Stimulated activated CD8-positive, alpha-beta memory T cell treated with anti-CD3 and anti-CD28 coated beads, Interleukin-15, amount 100 ng/mL, for 24 hours (primary cell): ENCODE measurements around the gene TFAP2E.
A peak's percentile ranks its signal among the peaks of the same experiment; 100 is the strongest.

Source experiments
- DNase-seq: peaks from one replicate; pipeline ENCODE4 v3.0.0-alpha.2; 2020; ENCODE audit warnings: low read depth

The TFAP2E gene

DNA sequence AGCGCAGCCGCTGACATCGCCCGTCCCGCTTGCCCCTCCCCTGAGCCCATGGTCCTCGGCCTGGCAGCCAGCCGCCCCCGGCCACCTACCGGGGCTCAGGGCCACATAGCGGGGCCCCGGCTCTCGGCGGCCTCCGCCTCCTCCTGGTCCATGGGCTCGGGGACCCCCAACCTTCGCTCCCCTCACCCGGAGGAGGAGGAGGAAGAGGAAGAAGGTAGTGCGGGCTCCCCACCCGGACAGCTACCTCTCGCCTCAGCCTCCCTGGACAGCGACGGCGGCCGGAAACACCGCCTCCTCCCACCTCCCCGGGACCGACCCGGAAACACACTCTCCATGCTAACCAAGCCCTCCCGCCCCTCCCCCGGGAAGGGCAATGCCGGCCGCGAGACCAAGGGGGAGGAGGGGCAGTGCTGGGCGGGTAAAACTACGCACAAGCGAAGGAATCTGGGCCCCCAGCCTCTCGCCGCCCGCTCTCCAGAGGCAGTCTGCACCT lies 15.9 kb upstream of the TFAP2E start, which contains the start of gene KIAA0319L:
Gene KIAA0319L (minus strand): TSS at position 286 of the 493 bp plus-strand sequence. CDS start 2,912 bp downstream, outside the sequence.
- DNase-seq, result no peak

DNA sequence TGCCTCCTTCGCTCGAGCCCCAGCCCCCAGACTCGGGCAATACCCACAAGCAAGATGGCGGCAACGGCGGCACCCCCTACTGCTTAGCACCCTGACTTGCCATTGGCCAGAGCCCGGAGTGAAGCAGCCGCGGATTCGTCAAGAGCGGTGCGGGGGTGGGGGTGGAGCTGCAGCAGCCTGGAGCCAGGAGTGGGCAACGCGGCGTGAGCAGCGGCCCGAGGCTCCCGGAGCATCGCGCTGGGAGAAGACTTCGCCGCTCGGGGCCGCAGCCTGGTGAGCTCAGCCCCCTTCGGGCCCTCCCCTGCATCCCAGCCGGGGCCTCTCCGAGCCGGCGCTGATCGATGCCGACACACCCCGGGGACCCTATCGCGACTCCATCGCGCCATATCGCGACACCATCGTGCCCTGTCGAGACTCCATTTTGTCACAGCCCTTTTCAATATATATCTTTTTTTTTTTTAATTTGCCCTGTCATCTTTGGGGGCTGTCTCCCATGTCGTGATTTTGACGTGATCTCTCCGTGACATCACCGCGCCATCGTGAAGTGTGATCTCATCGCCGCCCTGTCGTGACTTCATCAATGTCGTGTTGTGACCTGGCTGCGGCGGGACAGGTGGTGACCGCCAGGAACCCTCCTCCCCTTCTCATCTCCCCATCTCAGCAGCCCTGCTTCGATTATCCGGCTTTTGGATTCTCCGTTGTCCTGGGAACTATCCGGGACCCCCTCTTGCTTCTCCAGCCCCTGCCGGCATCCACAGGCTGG lies 15.3 kb upstream of the TFAP2E start, which contains the start of gene NCDN:
Gene NCDN (plus strand): TSS at position 189 of the 763 bp plus-strand sequence. CDS start 392 bp downstream, at position 581.
- peak; percentile 89 for DNase-seq

DNA sequence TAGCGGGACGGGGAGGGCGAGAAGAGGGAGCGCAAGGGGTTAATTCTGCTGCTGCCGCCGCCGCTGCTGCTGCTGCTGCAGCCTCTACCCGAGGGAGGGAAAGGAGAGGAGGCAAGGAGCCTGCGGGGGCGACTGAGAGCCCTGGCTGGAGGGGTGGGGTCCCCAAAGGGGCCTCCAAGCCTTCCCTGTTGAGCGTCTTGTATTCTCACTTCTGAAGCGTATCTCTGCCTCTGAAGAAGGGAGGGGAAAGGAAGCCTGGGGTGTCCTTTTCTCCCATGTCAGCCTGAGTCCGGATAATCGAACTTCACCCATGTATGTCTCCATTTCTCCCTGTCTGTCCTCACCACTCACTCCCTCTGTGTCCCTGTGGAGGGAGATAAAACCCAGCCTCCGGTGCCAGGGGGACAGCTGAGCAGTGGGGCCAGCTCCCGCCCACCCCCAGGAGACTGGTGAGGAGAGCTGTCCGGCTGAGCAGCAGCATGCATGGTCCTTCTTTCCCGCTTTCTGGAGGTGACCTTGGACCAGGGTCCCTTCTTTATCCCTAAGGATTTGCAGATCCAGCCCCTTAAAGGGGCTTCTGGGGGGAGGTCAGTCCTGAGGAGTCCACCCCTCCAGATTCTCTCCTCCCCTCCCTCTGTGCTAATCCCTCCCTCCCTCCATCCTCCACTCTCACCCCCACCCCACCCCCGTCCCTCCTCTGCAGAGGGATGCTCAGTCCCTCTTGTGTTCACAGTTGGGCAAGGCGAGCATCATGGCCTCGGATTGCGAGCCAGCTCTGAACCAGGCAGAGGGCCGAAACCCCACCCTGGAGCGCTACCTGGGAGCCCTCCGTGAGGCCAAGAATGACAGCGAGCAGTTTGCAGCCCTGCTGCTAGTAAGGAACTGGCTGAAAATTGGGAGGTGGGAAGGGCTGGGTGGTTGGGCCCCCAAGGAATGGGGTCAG lies 14.5 kb upstream of the TFAP2E start:
- no peak for DNase-seq

DNA sequence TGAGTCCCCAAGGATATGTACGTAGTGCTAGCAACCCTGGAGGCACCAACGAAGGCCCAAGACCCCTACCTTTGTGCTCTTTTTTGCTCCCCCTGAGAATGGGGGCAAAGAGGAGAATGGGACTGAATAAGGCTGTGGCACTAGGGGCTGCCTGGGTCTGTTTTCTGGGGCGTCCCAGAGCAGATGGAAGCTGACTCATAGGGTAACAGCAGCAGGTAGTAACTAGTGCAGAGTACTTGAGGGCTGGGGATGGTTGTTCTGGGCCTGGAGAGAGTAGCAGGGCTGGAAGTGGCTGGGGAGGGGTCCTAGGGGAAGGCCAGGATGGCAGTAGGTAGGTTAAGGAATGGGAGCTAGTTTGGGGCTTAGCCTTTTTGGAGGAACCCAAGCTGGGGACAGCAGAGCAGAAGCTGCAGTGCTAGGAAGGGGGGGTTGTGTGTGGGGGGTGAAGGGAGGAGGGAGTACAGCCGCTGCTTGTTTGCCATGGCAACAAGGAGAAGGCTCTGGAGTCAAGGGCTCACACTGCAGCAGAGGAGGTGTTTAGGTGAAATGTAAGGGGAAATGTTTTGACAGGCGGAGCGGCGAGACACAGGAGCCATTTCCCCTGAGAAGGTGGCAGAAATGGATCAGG lies 13.7 kb upstream of the TFAP2E start:
- no peak for DNase-seq

DNA sequence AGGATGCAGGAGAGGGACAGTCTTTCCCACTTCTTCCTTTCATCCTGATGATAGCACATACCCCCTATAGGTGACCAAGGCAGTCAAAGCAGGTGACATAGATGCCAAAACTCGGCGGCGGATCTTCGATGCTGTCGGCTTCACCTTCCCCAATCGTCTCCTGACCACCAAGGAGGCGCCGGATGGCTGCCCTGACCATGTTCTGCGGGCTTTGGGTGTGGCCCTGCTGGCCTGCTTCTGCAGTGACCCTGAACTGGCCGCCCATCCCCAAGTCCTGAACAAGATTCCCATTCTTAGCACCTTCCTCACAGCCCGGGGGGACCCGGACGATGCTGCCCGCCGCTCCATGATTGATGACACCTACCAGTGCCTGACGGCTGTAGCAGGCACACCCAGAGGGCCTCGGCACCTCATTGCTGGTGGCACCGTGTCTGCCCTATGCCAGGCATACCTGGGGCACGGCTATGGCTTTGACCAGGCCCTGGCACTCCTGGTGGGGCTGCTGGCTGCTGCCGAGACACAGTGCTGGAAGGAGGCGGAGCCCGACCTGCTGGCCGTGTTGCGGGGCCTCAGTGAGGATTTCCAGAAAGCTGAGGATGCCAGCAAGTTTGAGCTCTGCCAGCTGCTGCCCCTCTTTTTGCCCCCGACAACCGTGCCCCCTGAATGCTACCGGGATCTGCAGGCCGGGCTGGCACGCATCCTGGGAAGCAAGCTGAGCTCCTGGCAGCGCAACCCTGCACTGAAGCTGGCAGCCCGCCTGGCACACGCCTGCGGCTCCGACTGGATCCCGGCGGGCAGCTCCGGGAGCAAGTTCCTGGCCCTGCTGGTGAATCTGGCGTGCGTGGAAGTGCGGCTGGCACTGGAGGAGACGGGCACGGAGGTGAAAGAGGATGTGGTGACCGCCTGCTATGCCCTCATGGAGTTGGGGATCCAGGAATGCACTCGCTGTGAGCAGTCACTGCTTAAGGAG lies 12.6 kb upstream of the TFAP2E start:
- no peak for DNase-seq

DNA sequence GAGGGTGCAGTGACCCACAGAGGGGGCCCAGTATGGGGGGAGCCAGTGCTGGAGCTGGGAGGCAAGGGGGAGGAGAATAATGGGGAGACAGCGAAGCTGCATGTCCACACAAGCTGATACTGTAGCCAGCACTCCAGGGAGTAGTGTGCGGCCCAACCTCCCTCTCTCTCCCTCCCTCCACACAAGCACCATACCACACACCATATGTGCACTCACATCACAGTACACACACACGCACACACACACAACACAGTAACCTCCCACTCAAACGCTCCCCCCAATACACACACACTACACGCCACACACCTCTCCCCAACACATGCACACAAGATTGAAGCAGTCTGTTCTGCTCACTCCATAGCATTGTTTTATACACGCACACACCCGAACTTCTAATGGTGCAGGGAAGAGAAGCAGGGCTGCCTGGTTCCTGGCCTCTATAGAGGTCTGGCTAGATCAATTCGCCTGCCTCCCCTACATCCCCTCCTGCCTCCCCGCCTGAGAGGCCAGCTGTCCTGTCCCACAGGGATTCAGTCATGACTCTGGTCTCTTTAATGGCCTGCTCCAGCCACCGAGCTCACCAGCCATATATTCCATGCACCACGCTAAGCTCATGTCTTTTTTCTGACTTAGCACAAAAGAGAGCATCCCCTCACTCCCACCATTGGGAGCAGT lies 11.7 kb upstream of the TFAP2E start:
- DNase-seq, result no peak

DNA sequence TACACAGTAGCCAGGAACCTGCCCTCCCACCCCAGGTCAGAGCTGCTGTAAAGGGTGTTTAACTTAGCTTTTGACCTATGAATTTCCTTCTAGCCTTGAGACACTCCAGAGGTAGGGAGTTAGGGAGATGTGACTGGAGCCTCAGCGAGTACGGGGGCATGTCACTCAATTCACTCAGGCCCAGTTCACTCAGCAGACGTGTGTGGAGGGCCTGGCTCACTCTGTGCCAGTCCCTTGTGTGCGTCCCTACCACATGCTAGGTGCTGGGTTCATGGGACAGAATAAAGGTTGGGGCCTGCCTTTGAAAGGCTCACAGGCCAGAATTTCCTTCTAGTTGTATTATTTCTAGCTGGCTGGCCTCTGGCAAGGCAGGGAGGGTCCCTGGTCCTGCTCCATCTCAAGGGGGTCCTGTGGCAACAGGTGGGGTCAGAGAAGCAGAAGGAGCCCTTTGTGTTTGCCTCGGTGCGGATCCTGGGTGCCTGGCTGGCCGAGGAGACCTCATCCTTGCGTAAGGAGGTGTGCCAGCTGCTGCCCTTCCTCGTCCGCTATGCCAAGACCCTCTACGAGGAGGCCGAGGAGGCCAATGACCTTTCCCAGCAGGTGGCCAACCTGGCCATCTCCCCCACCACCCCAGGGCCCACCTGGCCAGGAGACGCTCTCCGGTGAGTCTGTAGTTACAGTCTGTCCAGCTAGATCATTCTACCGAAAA lies 11.0 kb upstream of the TFAP2E start:
- DNase-seq, result no peak

DNA sequence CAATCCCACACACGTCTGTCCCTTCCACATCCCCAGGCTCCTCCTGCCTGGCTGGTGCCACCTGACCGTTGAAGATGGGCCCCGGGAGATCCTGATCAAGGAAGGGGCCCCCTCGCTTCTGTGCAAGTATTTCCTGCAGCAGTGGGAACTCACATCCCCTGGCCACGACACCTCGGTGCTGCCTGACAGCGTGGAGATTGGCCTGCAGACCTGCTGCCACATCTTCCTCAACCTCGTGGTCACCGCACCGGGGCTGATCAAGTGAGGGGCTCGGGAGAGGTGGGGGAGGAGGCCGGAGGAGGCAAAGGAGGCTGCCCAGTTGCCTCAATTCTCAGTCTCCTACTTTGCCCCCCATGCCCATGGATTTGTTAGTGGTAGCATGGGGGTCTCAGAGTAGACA lies 9.9 kb upstream of the TFAP2E start:
- no peak for DNase-seq

DNA sequence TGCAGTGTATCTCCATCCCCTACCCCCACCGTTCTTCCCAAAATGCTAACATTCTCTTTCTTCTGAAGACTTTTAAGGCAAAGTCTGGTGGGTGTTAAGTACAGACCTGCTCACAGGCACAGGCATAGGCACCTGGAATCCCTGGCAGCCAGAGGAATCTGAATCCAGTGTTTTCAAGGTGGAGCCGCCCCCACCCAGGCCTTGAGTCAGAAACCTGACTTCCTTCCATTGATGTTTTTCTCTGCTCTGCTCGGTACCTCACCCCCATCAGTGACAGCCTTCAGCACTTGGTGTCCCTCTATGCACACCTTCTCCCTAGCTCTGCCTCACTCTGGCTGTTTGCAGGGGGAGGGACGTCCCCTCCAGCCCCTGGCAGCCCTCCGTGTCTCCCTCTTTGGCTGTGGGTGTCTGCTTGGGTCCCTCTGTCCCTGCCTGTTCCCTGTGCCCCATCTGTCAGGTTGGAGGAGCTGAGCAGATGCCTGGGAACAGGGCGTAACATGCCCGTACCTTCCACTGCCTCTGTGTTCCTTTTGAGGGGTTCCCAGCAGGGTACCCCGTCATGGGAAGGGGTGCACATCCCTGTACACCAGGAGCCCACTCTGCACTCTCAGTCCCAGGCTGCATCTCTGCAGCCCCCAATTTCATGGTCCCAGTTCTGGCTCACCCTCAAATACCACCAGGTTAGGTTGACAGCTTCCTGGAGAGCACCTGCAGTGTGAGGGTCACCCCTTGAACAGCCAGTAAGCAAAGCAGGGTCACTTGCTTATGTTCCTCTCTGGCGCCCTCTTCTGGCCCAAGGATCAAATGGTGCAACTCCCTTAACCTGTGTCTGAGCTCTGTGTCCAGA lies 8.9 kb upstream of the TFAP2E start:
- DNase-seq, result peak; percentile 50

DNA sequence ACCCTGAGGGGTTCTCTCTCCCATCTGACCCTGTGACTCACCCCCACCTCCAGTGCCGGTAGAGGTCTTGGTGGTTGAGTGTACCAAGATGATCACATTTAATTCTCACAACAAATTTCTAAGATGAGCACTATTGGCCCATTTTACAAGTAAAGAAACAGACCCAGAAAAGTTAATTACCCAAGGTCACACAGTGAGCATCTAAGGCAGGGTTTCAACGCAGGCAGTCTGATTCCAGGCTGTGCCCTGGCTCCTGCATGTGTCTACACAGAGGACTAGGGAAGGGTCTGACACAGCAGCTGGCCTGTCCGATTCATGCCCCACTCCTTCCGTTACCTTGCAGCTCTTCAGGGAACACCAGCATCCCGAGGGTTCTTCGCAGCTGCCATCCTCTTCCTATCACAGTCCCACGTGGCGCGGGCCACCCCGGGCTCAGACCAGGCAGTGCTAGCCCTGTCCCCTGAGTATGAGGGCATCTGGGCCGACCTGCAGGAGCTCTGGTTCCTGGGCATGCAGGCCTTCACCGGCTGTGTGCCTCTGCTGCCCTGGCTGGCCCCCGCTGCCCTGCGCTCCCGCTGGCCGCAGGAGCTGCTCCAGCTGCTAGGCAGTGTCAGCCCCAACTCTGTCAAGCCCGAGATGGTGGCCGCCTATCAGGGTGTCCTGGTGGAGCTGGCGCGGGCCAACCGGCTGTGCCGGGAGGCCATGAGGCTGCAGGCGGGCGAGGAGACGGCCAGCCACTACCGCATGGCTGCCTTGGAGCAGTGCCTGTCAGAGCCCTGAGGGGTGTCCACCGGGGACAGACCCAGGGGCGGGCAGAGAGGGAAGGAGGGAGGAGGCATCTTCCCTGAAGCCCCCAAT lies 8.0 kb upstream of the TFAP2E start:
- DNase-seq, result no peak

DNA sequence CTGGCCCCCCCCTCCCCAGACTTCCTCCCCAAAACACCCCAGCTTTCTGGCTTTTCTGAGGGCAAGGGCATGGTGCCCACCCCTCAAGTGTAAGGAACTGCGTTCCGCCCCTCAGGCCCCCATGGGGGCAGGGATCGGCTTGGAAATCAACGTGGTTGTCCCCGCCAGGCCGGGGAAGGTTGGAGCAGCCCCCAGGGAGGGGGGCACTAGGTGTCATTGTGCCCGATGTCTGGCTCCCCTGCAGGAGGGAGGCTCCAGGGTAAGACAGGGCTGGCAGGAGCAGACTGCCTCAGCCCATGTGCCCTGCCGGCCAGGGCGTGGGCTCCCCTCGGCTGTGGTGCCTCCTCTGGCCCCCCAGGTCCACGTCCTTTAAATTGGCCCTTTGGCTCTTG lies 7.4 kb upstream of the TFAP2E start:
- no peak for DNase-seq

DNA sequence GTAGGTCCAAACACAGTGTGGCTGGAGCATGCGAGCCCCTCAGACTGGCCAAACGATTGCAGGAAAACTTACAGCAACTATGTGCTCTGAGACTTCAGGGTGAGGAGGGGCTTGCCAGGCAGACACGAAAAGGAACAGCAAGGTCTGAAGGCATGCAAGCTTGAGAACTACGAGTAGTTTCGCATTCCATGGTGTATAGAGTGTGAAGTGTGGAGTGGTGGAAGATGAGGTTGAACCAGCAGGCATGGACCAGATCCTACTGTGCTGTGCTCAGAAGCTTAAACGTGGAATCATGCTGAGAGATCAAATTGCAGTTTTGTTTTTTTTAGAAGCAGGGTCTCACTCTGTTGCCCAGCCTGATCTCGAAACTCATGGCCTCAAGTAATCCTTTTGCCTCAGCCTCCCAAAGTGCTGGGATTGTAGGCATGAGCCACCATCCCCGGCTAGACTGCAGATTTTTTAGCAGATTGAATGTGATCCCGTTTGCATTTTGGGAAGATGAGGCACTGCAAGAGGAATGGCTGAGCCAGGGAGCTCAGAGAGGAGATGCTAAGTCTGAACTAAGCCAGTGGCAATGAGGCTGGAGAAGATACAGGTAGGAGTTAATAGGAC lies 5.1 kb upstream of the TFAP2E start:
- no peak for DNase-seq

DNA sequence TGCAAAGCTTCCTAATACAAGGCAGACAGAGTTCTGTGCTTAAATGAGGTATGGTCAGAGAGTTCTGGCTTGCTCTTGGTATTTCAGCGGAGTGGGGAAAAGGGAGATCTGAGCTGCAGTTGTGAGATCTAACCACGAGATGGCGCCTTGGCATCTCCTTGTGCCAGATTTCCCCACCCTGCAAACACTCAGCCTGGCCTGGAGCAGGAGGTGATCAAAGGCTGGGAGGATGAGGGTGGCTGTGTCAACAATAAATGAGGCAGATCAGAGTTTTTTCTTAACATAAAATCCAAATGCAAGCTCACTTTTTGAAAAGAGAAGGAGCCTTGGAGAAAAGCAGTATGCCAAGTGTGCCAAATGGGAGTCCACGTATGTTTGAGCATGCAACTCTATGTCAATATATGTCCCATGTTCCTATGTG lies 4.1 kb upstream of the TFAP2E start:
- DNase-seq, result no peak

DNA sequence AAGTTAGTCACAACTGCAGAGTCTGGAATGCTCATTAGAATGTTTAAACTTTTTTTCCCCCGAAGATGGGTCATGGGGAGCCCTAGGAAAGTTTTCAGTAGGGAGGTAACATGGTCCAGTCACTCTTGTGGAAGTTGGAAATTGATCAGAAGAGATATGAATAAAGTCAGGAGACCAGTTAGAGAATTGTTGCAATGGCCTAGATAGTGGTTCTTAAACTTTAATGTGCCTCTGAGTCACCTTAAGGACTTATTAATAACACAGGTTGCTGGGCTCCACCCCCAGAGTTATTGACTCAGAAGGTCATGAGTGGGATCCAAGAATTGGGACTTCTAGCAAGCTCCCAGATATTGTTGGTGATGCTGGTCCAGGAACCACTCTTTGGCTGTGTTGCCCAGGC lies 3.2 kb upstream of the TFAP2E start:
- no peak for DNase-seq

DNA sequence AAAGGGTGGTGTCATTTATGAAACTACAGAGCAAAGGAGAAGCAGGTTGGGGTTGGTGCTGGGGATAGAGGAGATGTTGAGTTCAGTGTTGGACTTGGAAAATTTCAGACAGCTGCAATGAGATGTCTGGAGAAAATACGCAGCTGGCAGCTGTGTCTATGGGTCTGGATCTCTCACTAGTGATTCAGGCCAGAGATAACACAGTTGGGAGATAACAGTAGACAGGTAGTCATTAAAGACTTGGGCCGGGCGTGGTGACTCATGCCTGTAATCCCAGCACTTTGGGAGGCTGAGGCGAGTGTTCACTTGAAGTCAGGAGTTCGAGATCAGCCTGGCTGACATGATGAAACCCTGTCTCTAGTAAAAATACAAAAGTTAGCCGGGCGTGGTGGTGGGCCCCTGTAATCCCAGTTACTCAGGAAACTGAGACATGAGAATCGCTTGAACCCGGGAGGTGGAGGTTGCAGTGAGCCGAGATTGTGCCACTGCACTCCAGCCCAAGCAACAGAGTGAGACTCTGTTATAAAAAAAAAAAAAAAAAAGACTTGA lies 2.5 kb upstream of the TFAP2E start:
- no peak for DNase-seq

DNA sequence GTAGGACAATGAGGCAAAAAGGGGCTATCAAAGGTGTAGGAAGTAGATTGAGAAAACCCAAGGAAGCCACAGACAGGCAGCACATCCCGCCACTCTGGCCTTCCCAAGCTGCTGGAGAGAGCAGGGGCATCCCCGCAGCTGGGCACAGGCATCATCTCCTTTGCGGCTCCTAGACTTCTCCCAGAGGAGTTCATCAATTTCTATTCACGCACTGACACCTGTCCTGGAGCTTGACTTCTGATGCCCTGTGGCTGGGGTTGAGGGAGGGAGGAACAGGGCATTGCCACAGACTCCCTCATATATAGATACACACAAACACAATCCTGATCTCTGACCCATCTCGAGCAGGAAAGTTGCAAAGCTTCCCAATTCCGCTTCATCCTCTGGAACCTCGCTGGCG lies 1.9 kb upstream of the TFAP2E start:
- no peak for DNase-seq

DNA sequence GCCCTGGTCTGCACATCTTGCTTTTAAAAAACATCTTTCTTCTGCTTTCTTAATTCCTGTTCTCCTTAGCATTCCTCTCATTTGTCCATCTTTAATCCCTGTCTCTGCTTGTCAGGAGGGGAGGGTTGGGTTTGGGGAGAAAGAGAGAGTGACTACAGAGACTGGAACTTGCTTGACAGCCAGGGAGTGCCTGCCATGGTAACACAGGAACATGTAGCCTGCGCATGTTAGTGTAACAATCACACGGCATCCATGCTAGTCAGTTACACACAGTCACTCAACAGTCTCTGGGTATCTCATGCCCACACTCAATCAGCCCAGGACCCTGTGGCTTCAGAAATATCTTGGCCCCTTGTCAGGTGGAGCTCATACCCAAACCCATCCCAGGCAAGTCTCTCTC lies 818 bp upstream of the TFAP2E start:
- DNase-seq, result no peak
